ENCODE measurements around the gene MYMK. TPM values are rescaled to one million over a fixed set of nuclear protein-coding genes. Genes with fewer than 3 reads are reported as not detected.

Gene MYMK
- total RNA-seq, 1 experiment from 2014 or later, result not detected

GRCh38 chr9:133484671-133485437 is 39.9 kb downstream of the MYMK start:
- Histone ChIP-seq H3K9me3 (ENCODE audit: control insufficient read depth in 1 of 2, insufficient read depth in 1 of 2, low read depth in 1 of 2, low read length in 2 of 2) (no peaks in the 10 kb centered on the region), H3K4me3 (replicated peaks in 1 of 2; ENCODE audit: low read depth in 1 of 2, low read length in 2 of 2) (no peak overlapping the region), H3K79me2 (ENCODE audit: insufficient read depth, low read length) (no peaks in the 10 kb centered on the region), H3K9me2 (ENCODE audit: insufficient read depth) (no peaks in the 10 kb centered on the region), H2AFZ (ENCODE audit: low read depth, low read length, poor library complexity, severe bottlenecking) (no peak overlapping the region), H4K20me1 (ENCODE audit: insufficient read depth) (no peaks in the 10 kb centered on the region), H3K4me2 (ENCODE audit: low read length) (peak overlapping the region; percentile 25), H3K27ac (ENCODE audit: low read depth, low read length) (no peak overlapping the region; the same call in 1 of the 2 replicates), H3K4me1 (ENCODE audit: control insufficient read depth in 1 of 2, insufficient read depth in 2 of 2, low read length in 2 of 2) (peaks cover 19 to 24% of the 10 kb centered on the region in 2 experiments; a peak in 3 of 4 replicates), H3K9ac (ENCODE audit: low read length) (no peak overlapping the region), H3K27me3 (ENCODE audit: insufficient read depth, low read length) (no peaks in the 10 kb centered on the region), H3K36me3 (ENCODE audit: control insufficient read depth in 1 of 2, insufficient read depth in 2 of 2, low read length in 2 of 2) (no peaks in the 10 kb centered on the region)
- intact Hi-C loops (cut with micrococcal nuclease), result loop anchor here (5.0 kb wide), 2 partner anchors 128 to 148 kb away; partner anchors contain the start of genes SURF1, SURF2 and SURF6
- DNase-seq (ENCODE audit: low read depth, low spot score) (no peak), ATAC-seq (peak; percentile 55)
- BruUV-seq (replicated peaks), result no TSS peak
- ChIA-PET CTCF (interaction anchor here (1.5 to 1.7 kb wide), 2 partner anchors 299 to 463 kb away, joined by 4 to 15 read pairs; no protein-coding TSS in a partner anchor), RAD21 (ENCODE audit: low non-redundant PET in 1 of 2, low total read pairs in 2 of 2, uncharacterized antibody in 2 of 2, unreplicated experiment in 2 of 2) (interaction anchor here in 1 of 2 experiments (0.6 kb wide), 1 partner anchor 486 kb away, joined by 3 read pairs; no protein-coding TSS in a partner anchor), POLR2A (interaction anchor here (1.3 kb wide), 1 partner anchor 25 kb away, joined by 4 read pairs; the partner anchor contains the start of gene CACFD1)
- TF ChIP-seq SRF (IDR thresholded peaks at IDR 0.05; ENCODE audit: low read depth) (no peak), CEBPB (IDR thresholded peaks at IDR 0.05; ENCODE audit: low read depth) (no peak), YY1 (IDR thresholded peaks at IDR 0.05; ENCODE audit: extremely low read depth, insufficient replicate concordance, low read depth, low read length) (no peak), ELF1 (IDR thresholded peaks at IDR 0.05; ENCODE audit: borderline replicate concordance, low read depth) (no peak), SIN3A (IDR thresholded peaks at IDR 0.05; ENCODE audit: low read depth) (no peak), EZH2 (IDR thresholded peaks at IDR 0.05) (no peak), FOSL1 (IDR thresholded peaks at IDR 0.05; ENCODE audit: low read depth) (no peak), REST (IDR thresholded peaks at IDR 0.05; ENCODE audit: low read depth) (no peak), RAD21 (IDR thresholded peaks at IDR 0.05; ENCODE audit: low read depth) (no peak), TCF7L2 (IDR thresholded peaks at IDR 0.05; ENCODE audit: borderline replicate concordance, extremely low read depth, insufficient read depth, insufficient read length) (no peak), EZH2phosphoT487 (IDR thresholded peaks at IDR 0.05; ENCODE audit: borderline replicate concordance) (no peak), MAX (IDR thresholded peaks at IDR 0.05) (no peak), CTCF (IDR thresholded peaks at IDR 0.05 in 2 of 3, conservative IDR thresholded peaks at IDR 0.05 in 1 of 3; ENCODE audit: borderline replicate concordance in 1 of 3, insufficient read depth in 1 of 3, low read depth in 2 of 3, low read length in 2 of 3) (no peak), POLR2A (IDR thresholded peaks at IDR 0.05; ENCODE audit: borderline replicate concordance, extremely low read depth, insufficient read depth, insufficient read length) (no peak), SP1 (IDR thresholded peaks at IDR 0.05; ENCODE audit: low read depth) (no peak), ZNF274 (IDR thresholded peaks at IDR 0.05; ENCODE audit: low read depth, low read length) (no peak), POLR2AphosphoS5 (IDR thresholded peaks at IDR 0.05; ENCODE audit: low read depth, low read length) (no peak), EGR1 (IDR thresholded peaks at IDR 0.05; ENCODE audit: low read depth) (no peak)

All from HCT116 (cell line).